OCI-M1 (cell line): ENCODE results near the gene ATAD3B.
"Not testable (repeated sequence)": the region's sequence is repeated elsewhere in the genome, so short reads cannot be mapped to it uniquely, and the experiment has no call there.

Source experiments
- DNase-seq: peaks from one replicate; lab custom pipeline; 2025; lab: John Stamatoyannopoulos, UW

Gene ATAD3B

DNA sequence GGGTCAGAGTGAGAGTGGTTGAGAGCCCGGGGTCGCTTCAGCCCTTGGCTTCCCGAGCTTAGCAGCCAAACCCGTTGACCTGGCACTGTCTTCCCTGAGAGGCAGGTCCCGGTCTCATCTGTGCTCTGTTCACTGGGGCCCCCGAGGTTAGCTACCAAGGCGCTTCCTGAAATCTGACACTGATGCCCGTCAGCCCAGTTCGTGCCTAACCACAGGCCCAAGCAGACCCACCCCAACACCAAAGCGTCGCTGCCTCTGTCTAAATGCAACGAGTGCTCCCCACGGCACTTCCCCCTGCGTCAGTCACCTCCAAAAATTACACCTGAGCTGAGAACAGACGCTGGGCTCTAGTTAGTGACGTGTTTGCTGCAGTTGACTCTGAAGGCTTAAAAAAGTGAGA is 42.8 kb downstream of the ATAD3B start:
- not testable (repeated sequence) for DNase-seq

DNA sequence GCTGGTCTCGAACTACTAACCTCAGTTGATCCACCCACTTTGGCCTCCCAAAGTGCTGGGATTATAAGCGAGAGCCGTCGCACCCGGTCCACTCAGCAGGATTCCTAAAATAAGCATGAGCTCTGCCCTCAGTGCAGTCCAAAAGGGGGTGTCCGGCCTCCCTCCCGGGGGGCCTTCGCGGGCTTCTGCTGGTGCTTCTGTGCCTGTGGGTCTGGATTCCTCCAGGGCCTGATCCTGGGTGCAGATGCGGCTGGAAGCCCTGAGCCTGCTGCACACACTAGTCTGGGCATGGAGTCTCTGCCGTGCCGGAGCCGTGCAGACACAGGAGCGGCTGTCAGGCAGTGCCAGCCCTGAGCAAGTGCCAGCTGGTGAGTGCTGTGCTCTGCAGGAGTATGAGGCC is 45.4 kb downstream of the ATAD3B start:
- not testable (repeated sequence) for DNase-seq

DNA sequence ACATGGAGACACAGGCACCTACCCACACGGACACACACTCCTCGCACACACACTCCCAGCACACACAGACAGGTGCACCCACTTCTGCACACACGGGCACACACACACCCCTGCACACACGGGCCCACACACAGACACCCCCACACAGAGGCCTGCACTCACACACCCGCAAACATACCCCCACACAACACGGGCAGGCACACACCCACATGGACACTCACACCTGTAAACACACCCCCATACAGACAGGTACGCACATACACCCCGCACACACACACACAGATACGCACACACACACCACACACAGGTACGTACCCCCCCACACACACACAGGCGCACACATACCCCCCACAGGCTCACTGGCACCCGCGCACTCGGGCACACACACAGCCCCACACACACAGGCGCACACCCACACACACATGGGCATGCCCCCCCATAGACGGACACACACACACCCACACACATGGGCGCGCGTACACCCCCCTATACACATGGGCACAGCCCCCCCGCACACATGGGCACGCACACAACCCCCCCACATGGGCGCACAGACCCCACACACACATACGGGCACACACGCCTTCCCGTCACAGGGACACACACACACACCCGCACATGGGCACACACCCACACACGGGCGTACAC is 46.5 kb downstream of the ATAD3B start:
- no peak for DNase-seq

DNA sequence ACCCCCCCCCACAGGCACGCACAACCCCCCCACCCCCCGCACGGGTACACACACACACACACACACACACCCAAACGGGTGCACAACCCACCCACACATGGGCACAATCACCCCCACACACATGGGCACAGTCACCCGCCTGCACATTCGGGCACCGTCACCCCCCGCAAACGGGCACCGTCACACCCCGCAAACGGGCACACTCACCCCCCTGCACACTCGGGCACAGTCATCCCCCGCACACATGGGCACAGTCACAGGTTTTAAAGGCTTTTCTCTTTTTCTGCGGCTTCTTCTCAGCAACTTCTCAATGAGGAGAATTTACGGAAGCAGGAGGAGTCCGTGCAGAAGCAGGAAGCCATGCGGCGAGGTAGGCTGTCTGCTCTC is 47.0 kb downstream of the ATAD3B start:
- DNase-seq, result not testable (repeated sequence)

DNA sequence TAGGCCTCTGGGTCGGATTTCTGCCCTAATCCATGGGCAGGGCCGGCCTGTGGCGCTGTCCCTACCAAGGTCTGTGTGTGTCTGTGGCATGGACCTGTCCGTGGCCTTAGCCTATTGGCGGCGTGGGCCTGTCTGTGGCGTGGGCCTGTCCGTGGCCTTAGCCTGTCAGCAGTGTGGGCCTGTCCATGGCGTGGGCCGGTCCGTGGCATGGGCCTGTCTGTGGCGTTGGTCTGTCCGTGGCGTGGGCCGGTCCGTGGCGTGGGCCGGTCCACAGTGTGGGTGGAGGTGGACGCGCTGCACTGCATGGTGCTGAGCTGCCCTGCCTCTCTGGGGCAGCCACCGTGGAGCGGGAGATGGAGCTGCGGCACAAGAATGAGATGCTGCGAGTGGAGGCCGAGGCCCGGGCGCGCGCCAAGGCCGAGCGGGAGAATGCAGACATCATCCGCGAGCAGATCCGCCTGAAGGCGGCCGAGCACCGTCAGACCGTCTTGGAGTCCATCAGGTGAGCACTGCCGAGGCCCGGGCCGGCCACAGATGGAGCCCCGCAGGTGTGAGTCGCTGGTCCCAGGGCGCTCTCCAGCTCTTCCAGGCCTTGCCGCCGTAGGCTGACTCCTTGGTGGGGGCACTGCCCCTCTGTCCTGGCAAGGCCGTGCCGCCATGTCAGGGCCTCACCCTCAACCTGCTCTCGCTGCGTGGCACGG is 48.4 kb downstream of the ATAD3B start:
- DNase-seq, result not testable (repeated sequence)

DNA sequence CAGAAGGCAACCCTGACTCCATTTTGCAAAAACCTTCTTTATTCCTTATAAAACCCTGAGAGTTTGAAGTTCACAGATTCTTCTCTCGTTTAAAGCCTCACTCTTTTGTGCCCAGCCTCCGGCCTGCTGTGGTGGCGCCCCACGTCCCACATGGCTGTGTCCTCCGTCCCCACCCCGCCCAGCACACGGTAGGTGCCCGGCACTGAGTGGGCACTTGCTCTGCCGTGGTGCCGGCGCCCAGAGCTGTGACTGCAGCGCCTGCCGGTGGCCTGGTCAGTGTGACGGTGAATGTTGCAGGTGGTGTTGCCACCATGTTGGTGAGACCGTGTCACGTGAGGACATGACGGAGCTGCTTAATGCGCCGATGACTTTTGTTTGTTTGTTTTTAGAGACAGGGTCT is 49.8 kb downstream of the ATAD3B start:
- no peak for DNase-seq

DNA sequence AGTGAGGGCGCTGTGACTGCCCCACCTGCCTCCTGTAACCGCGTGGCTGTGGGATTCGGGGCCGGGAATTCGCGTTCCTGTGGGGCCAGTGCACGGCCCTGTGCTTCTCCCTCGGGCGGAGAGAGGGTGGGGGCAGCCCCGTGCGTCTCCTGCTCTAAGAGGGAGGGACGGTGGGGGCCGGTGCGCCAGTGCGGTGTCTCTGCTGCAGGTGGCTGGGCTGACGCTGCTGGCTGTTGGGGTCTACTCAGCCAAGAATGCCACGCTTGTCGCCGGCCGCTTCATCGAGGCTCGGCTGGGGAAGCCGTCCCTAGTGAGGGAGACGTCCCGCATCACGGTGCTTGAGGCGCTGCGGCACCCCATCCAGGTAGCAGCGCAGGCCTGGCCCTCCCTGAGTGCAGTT is 51.0 kb downstream of the ATAD3B start:
- DNase-seq, result not testable (repeated sequence)

DNA sequence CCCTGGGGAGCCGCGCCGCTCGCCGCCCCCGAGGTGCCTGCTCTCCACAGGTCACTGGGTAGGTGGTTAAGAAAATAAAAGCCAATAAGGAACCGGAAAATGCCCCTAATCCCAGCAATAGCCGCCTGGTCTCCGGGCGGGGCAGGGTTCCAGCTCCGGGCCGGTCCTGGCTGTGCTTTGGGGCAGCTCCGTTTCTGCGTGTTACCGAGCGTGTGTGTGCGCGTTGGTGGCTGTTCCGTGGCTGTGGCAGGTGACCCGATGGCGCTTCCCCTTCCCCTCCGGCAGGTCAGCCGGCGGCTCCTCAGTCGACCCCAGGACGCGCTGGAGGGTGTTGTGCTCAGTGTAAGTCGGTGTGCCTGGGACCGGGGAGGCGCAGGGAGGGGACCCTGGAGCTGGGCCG is 51.7 kb downstream of the ATAD3B start:
- not testable (repeated sequence) for DNase-seq

DNA sequence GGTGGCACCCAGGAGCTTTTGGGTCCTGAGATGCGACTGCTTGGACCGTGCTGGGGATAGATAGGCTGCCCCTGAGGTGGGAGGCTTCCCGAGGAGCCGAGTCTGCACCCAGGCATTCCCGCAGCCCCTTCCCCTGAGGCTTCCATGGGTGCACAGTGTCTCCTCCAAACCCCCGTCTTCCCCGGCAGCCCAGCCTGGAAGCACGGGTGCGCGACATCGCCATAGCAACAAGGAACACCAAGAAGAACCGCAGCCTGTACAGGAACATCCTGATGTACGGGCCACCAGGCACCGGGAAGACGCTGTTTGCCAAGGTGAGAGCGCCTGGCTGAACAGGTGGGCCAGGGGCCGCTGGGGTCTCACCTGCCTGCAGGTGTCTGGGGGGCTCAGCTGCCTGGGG is 52.1 kb downstream of the ATAD3B start:
- DNase-seq, result not testable (repeated sequence)

DNA sequence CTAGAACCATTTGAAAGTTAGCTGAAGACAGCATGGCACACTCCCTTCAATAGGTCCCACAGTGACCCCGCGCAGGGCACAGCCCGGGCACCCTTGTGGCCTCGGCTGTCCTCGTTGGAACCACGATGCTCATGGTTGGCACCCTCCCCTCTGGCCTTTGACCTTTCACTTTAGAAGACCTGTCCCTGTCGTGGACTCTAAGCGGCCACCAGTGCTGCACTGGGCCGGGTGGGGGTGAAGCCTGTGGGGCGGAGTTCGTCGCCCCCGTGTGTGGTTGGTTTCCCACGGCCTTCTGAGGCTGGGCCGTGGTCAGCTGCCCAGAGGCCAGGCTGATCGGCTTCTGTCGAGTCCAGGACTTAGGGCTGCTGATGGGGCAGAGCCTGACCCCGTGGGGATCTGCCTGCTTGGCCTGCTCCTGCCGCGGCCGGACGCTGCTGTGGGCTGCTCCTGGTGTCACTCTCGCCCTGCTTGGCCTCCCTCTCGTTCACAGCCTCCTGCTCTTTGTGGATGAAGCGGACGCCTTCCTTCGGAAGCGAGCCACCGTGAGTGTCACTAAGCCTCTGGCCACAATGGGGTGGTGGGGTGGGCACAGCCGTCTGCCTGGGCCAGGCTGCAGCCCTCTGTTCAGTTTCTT is 53.3 kb downstream of the ATAD3B start:
- DNase-seq, result not testable (repeated sequence)

DNA sequence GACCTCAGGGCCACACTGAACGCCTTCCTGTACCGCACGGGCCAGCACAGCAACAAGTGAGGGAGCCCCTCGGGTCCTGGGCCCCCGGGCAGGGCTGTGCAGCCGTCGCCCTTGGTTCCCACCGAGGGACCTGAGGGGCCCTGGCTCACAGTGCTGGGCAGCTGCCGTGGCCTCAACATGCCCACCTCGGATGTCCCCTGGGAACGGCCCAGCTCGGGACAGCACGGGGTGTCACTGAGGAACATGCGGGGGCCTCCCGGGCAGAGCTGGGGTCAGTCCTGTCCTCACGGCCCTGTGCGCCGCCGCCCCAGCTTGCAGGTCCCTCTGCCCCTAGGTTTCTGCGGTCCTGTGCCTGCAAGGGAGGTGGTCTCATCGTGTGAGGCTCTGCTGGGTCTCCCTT is 54.9 kb downstream of the ATAD3B start:
- DNase-seq, result not testable (repeated sequence)

DNA sequence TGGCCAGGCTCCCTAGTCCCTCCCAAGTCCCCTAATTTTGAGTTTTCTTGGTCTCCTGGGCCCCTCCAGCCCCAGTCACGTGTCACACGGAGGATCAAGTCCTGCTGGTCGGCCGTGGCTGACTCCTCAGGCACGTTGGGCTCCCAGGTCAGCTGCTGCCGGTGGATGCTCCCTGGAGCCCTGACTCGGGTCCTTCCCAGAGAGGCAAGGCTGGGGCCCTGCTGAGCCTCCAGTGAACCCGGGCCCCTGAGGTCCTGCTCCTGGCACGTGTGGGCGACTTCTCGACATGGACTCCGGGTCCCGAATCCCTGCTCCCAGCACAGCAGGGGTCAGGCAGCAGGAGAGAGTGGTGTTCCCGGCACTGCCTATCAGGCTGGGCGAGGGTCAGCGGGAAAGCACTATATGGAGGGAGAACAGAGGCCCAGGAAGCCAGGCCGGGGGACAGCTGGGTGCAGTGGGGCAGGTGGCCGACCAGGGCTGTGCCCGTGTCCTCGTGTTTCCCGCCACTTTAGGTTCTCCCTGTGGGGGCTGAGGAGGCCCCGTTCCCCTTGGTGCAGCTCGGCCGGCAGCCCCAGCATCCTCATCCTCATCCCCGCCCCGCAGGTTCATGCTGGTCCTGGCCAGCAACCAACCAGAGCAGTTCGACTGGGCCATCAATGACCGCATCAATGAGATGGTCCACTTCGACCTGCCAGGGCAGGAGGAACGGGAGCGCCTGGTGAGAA is 55.7 kb downstream of the ATAD3B start:
- no peak for DNase-seq

DNA sequence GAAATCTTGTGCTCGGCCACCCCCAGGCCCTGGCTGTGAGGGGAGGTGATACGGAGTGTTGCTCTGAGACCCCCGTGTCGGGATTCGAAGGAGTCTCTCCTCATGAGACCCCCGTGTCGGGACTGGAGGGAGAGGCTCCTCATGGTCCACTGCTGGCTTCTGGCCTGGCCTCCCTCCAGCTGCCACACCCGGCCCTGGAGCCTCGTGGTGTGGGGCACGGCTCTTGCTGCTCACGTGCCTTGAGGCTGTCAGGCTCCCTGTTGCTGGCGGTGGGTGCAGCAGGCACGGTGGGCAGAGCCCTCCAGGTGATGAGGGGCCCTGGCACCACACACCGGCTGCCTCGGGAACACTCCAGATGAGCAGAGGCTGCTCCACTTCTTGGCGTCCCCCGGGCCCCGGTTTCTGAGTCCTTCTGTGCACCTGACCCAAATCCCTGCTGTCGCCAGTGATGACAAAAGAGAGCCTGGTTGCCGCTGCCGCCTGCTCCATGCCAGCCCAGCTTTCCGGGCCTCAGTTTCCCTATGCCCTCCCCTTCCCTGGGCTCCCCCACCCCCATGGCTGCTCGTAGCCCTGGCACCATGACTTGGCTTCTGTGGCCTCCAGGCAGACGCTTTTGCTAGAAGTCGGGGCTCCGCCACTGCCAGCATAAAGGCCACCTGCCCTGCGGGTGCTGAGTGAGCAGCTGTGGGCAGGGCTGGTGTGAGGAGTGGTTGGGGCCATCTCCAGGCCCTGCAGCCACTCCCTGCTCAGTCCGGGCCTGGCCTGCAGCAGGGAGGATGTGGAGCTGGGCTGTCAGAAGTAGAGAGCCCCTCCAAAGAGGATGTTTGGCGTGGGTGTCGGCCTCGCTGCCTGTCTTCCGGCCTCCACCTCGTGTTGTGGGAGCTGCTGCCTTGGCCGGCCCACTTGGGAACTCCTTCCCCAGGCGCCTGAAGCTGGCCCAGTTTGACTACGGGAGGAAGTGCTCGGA is 57.0 kb downstream of the ATAD3B start:
- DNase-seq, result no peak

DNA sequence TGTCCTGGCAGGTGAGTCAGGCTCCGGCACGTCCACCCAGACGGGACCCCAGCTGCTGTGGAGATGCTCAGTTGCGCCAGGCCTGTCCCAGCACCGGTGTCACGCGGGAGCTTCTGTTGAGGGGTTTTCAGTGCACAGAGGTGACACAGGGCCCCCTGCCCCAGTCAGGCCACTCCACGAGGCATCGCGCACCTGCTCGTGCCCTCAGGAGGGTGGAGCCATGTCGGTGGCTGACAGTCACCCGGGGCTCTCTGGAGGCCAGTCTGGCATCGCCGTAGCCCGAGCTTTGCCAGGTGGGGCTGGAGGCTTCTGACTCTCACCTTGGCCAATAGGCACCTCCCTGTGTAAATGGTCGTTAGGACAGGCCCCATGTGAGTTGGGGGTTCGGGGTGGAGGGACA is 57.8 kb downstream of the ATAD3B start:
- no peak for DNase-seq

DNA sequence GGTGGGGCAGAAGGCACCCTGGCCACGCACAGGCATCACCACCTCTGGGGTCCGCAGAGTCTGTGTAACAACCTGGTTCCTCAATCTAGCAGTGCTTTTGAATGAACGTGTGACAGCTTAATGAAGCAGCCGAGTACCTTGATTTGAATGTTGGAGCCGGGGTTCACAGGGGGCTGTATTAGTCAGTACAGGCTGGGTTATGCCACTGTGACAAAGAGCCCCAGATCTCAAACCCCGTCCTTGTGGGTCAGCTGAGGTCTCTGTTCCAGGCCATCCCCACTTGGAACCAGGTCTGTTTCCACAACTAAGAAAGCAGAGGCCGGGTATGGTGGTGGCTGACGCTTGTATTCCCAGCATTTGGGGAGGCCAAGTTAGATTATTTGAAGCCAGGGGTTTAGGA is 58.4 kb downstream of the ATAD3B start:
- DNase-seq, result no peak

DNA sequence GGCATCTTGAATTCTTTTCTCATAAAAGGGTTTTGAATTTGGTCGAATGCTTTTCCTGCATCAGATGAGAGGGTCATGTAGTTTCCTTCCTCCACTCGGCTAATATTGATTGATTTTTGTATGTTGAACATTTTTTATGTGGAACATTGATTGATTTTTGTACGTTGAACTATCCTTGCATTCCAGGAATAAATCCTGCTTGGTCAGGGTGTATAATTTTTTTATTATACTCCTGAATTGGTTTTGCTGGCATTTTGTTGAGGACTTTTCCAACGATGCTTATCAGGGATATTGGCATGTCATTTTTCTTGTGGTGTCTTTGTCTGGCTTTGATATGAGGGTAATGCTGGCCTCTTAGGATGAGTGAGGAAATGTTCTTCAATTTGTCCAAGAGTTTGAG is 60.4 kb downstream of the ATAD3B start:
- DNase-seq, result no peak

DNA sequence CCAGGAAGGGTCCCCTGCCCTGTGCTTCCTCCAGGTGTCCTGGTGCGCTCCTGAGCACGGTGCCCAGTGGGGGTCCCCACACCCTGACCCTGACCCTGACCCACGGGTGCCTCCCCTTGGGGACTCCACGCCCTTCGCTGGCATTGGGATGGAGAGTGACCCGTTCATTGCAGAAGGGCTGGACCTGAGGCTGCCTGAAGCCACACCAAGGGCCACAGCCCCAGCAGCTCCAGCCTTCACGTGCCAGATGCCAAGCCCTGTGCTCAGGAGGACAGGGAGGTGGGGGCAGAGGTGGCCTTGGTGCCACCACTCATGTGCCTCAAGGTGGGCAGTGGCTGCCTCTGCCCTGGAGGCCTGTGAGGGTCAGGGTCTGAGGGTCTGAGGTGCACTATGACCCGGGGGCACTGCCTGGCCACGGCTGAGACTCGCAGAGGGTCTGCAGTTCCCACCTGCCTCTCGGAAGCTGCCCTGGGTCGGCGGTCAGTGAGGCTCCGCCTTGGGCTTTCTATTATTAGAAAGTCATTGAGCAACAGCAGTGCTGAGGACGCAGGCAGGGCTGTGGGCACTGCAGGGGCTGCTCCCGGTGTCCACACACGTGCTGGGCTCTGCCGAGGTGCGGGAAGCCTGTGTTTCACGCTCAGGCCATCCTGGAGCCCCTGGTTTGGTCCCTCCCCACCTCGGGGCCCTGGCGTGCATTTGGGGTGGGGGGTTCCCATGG is 61.8 kb downstream of the ATAD3B start:
- not testable (repeated sequence) for DNase-seq

DNA sequence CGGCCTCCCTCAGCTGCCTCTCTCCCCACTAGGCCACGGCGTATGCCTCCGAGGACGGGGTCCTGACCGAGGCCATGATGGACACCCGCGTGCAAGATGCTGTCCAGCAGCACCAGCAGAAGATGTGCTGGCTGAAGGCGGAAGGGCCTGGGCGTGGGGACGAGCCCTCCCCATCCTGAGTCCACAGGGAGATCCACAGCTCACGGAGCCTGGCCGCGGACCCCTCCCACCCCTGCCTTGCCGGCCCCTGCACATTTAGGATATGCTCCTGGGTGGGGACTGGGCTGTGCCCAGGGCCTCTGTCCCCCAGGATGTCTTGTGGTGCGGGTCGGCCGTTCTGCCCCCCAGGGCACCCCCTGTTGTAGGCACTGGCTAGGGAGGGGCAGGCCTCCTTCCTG is 62.3 kb downstream of the ATAD3B start:
- DNase-seq, result not testable (repeated sequence)

DNA sequence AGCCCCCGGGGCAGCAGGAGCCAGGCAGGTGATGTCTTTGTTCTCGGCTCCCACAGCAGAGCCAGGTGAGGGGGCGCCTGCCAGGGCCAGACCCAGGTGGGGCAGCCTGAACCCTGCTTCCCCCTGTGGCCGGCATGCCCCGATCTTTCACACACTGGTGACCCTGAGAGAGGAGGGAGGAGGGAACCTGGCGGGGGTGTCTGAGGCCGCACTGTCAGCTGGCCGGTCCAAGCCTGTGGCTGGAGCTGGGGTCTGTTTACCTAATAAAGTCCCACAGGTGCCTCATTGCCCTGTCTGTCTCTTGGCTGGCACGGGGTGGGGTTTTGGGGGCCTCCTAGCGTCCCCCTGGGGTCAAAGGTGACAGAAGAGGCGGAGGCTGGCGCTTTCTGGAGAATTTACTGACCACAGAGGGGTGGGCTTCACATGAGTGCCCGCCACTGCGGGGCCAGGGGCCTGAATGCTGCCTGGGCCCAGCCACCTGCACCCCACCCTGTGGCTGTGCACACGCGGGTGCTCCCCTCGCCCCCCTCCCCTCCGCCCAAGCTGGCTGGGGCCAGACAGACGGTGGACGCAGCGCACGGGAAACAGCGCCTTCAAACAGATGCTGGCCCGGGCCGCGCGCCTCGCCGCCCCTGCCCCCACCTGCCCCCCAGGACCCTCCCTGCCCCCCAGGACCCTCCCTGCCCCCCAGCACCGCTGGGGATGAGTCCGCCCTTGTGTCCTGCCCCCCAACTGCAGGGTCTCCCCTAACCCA is 63.0 kb downstream of the ATAD3B start:
- no peak for DNase-seq
